Neural crest cell (in vitro differentiated cells): ENCODE data around the gene PDCD2L. TPM values are rescaled to one million over a fixed set of nuclear protein-coding genes. Genes with fewer than 3 reads are reported as not detected.

ENCODE experiments used
- DNase-seq: peaks from one replicate; pipeline ENCODE4 v3.0.0; 2021; ENCODE audit warnings: low read depth, mixed read lengths, low spot score
- H3K27ac Mint-ChIP-seq: one replicate; pipeline ENCODE4 v1.8.0; 2021; ENCODE audit warnings: mild to moderate bottlenecking, mixed read lengths; ENCODE audit not compliant: unreplicated experiment
- H3K27me3 Mint-ChIP-seq: 2 replicates; pipeline ENCODE4 v1.8.0; 2021; ENCODE audit warnings: low read depth, mild to moderate bottlenecking, mixed read lengths
- H3K36me3 Mint-ChIP-seq: 2 replicates; pipeline ENCODE4 v1.8.0; 2021; ENCODE audit warnings: low read depth, mild to moderate bottlenecking, mixed read lengths
- H3K4me1 Mint-ChIP-seq: 2 replicates; pipeline ENCODE4 v1.8.0; 2021; ENCODE audit warnings: mixed read lengths
- H3K4me3 Mint-ChIP-seq: one replicate; pipeline ENCODE4 v1.8.0; 2021; ENCODE audit warnings: mild to moderate bottlenecking, mixed read lengths
- H3K9me3 Mint-ChIP-seq: 2 replicates; pipeline ENCODE4 v1.8.0; 2021; ENCODE audit warnings: mixed read lengths
- CTCF ChIP-seq: fragments of 200-600 bp; sonication (generic); conservative IDR thresholded peaks from 2 replicates; pipeline ENCODE4 v1.5.0; 2021; ENCODE audit warnings: antibody characterized with exemption, mild to moderate bottlenecking
- total RNA-seq: library from RNA; stranded (reverse); gene quantifications from 2 replicates; pipeline ENCODE4 v1.2.1, GENCODE V29; 2021

The PDCD2L gene
- total RNA-seq, 1 donor from 2014 or later: 12.9 TPM

GRCh38 chr19:34471906-34472700 lies 67.9 kb downstream of the PDCD2L start:
- Mint-ChIP-seq H3K27me3 (peaks cover 3% of the 10 kb centered on the region), H3K4me3 (no peak overlapping the region), H3K27ac (no peak overlapping the region), H3K36me3 (peaks cover 18% of the 10 kb centered on the region), H3K4me1 (no peaks in the 10 kb centered on the region), H3K9me3 (no peaks in the 10 kb centered on the region)
- no peak for TF ChIP-seq CTCF
- no peak for DNase-seq

GRCh38 chr19:34474233-34474989 lies 70.2 kb downstream of the PDCD2L start:
- peaks cover 11% of the 10 kb centered on the region for H3K36me3 Mint-ChIP-seq
- no peak overlapping the region for H3K27ac Mint-ChIP-seq
- DNase-seq: no peak
- H3K27me3 Mint-ChIP-seq: peaks cover 3% of the 10 kb centered on the region
- no peaks in the 10 kb centered on the region for H3K9me3 Mint-ChIP-seq
- no peak for TF ChIP-seq CTCF
- no peak overlapping the region for H3K4me3 Mint-ChIP-seq
- H3K4me1 Mint-ChIP-seq: no peaks in the 10 kb centered on the region

- peaks cover 3% of the 10 kb centered on the region for H3K27me3 Mint-ChIP-seq
- DNase-seq: no peak
- peaks cover 11% of the 10 kb centered on the region for H3K36me3 Mint-ChIP-seq
- no peaks in the 10 kb centered on the region for H3K4me1 Mint-ChIP-seq
- H3K4me3 Mint-ChIP-seq: no peak overlapping the region
- no peaks in the 10 kb centered on the region for H3K9me3 Mint-ChIP-seq
- TF ChIP-seq CTCF: no peak
- no peak overlapping the region for H3K27ac Mint-ChIP-seq
These were observed 71.1 kb downstream of the PDCD2L start for GRCh38 chr19:34475026-34475974.

Other genes starting within 250 kb of the PDCD2L start
- gene LSM14A, start 231.9 kb upstream of the PDCD2L start, total RNA-seq: 141 and 153 TPM in 2 replicates
- gene GARRE1, start 149.8 kb upstream of the PDCD2L start, total RNA-seq: 18.1 and 20.0 TPM in 2 replicates
- gene GPI, start 39.2 kb upstream of the PDCD2L start, total RNA-seq: 227 and 245 TPM in 2 replicates
- gene UBA2, start 24.0 kb downstream of the PDCD2L start, total RNA-seq: 191 and 205 TPM in 2 replicates
- 15.1 and 17.0 TPM in 2 replicates for gene WTIP, start 77.4 kb downstream of the PDCD2L start, total RNA-seq